Neural progenitor cell (in vitro differentiated cells): Measurements from ENCODE around the gene ENAH. TPM values are rescaled to one million over a fixed set of nuclear protein-coding genes. Genes with fewer than 3 reads are reported as not detected.

ENCODE experiments used
- DNase-seq: peaks from one replicate; pipeline ENCODE4 v3.0.0-alpha.2; 2016; ENCODE audit warnings: low spot score
- H2AFZ ChIP-seq: fragments of 200-600 bp; sonication (generic); replicated peaks from 2 replicates; pipeline ENCODE4 v1.6.1; 2016; ENCODE audit warnings: antibody characterized with exemption
- H3F3A ChIP-seq: fragments of 200-600 bp; sonication (generic); 2 replicates; pipeline ENCODE4 v1.6.1; 2016; ENCODE audit warnings: antibody characterized with exemption, low read depth
- H3K27ac ChIP-seq: fragments of 200-600 bp; sonication (generic); 2 replicates; pipeline ENCODE4 v1.5.1; 2016; ENCODE audit warnings: mild to moderate bottlenecking
- H3K27me3 ChIP-seq: fragments of 200-600 bp; sonication (generic); 2 replicates; pipeline ENCODE4 v1.6.1; 2016; ENCODE audit warnings: mild to moderate bottlenecking, moderate library complexity
- H3K36me3 ChIP-seq: fragments of 200-600 bp; sonication (generic); 2 replicates; pipeline ENCODE4 v1.5.1; 2016
- H3K4me1 ChIP-seq: fragments of 200-600 bp; sonication (generic); 2 replicates; pipeline ENCODE4 v1.6.1; 2016; ENCODE audit warnings: mixed run types
- H3K4me2 ChIP-seq: fragments of 200-600 bp; sonication (generic); 2 replicates; pipeline ENCODE4 v1.6.1; 2016
- H3K4me3 ChIP-seq: fragments of 200-600 bp; sonication (generic); 2 replicates; pipeline ENCODE4 v1.5.1; 2016
- H3K79me2 ChIP-seq: fragments of 200-600 bp; sonication (generic); 2 replicates; pipeline ENCODE4 v1.6.1; 2016; ENCODE audit warnings: low read depth
- H3K9ac ChIP-seq: fragments of 200-600 bp; sonication (generic); 2 replicates; pipeline ENCODE4 v1.6.1; 2016
- H3K9me3 ChIP-seq: fragments of 200-600 bp; sonication (generic); 2 replicates; pipeline ENCODE4 v1.5.1; 2016; ENCODE audit warnings: low read depth
- H4K20me1 ChIP-seq: fragments of 200-600 bp; sonication (generic); 2 replicates; pipeline ENCODE4 v1.6.1; 2016; ENCODE audit warnings: low read depth
- H3K27ac Mint-ChIP-seq: 3 replicates; pipeline ENCODE4 v1.8.0; 2021; ENCODE audit warnings: mixed read lengths
- H3K27me3 Mint-ChIP-seq: 2 replicates; pipeline ENCODE4 v1.8.0; 2022; ENCODE audit warnings: low read depth, mild to moderate bottlenecking, inconsistent platforms, moderate library complexity, mixed read lengths; ENCODE audit not compliant: insufficient read depth
- H3K36me3 Mint-ChIP-seq: 3 replicates; pipeline ENCODE4 v1.8.0; 2021; ENCODE audit warnings: mixed read lengths
- H3K4me1 Mint-ChIP-seq: 3 replicates; pipeline ENCODE4 v1.8.0; 2021; ENCODE audit warnings: mixed read lengths
- H3K4me3 Mint-ChIP-seq: 3 replicates; pipeline ENCODE4 v1.8.0; 2021; ENCODE audit warnings: mild to moderate bottlenecking, moderate library complexity, mixed read lengths
- H3K9me3 Mint-ChIP-seq: 3 replicates; pipeline ENCODE4 v1.8.0; 2020; ENCODE audit warnings: mixed read lengths
- CTCF ChIP-seq: fragments of 200-600 bp; sonication (generic); IDR thresholded peaks from 2 replicates; pipeline ENCODE4 v1.5.1; 2017; ENCODE audit warnings: antibody characterized with exemption, mild to moderate bottlenecking
- EZH2 ChIP-seq: fragments of 200-600 bp; sonication (generic); IDR thresholded peaks from 2 replicates; pipeline ENCODE4 v1.6.1; 2017; ENCODE audit warnings: antibody characterized with exemption, mild to moderate bottlenecking, moderate library complexity
- EZH2phosphoT487 ChIP-seq: fragments of 200-600 bp; sonication (generic); IDR thresholded peaks from 2 replicates; pipeline ENCODE4 v1.6.1; 2017; ENCODE audit warnings: antibody characterized with exemption
- total RNA-seq: library from RNA; depleted of rRNA; stranded (reverse); fragments of >200 nt; gene quantifications from 2 replicates; pipeline ENCODE4 v1.2.3, GENCODE V29; 2015; ENCODE audit warnings: low replicate concordance

The ENAH gene
- total RNA-seq, 1 donor from 2014 or later: 346 TPM

GRCh38 chr1:225469051-225469450, 183.9 kb downstream of the ENAH start:
- H3K4me3 Mint-ChIP-seq: peak overlapping the region; percentile 46
- Histone ChIP-seq H3K4me1 (peaks cover 19% of the 10 kb centered on the region), H3K36me3 (no peaks in the 10 kb centered on the region), H3K79me2 (no peaks in the 10 kb centered on the region), H3F3A (peaks cover 16% of the 10 kb centered on the region), H3K9ac (no peak overlapping the region), H3K4me2 (no peak overlapping the region), H4K20me1 (no peaks in the 10 kb centered on the region), H3K27ac (no peak overlapping the region), H3K4me3 (no peak overlapping the region), H2AFZ (no peak overlapping the region), H3K9me3 (no peaks in the 10 kb centered on the region), H3K27me3 (no peaks in the 10 kb centered on the region)
- peak overlapping the region; percentile 46 for H3K27ac Mint-ChIP-seq
- TF ChIP-seq EZH2phosphoT487 (no peak), EZH2 (no peak), CTCF (no peak)
- H3K36me3 Mint-ChIP-seq: no peaks in the 10 kb centered on the region
- DNase-seq: no peak
- H3K27me3 Mint-ChIP-seq: peaks cover 3% of the 10 kb centered on the region
- H3K9me3 Mint-ChIP-seq: no peaks in the 10 kb centered on the region
- H3K4me1 Mint-ChIP-seq: peaks cover 25% of the 10 kb centered on the region

GRCh38 chr1:225468270-225469020, 184.5 kb downstream of the ENAH start:
- DNase-seq: no peak
- Mint-ChIP-seq H3K27ac (peak overlapping the region; percentile 46), H3K27me3 (peaks cover 3% of the 10 kb centered on the region), H3K9me3 (no peaks in the 10 kb centered on the region), H3K4me1 (peaks cover 28% of the 10 kb centered on the region), H3K4me3 (no peak overlapping the region), H3K36me3 (no peaks in the 10 kb centered on the region)
- no peak overlapping the region for H3K9ac ChIP-seq
- no peaks in the 10 kb centered on the region for H4K20me1 ChIP-seq
- H3K27me3 ChIP-seq: no peaks in the 10 kb centered on the region
- no peak overlapping the region for H2AFZ ChIP-seq
- no peak overlapping the region for H3K27ac ChIP-seq
- peaks cover 19% of the 10 kb centered on the region for H3F3A ChIP-seq
- H3K4me3 ChIP-seq: no peak overlapping the region
- no peak overlapping the region for H3K4me2 ChIP-seq
- H3K4me1 ChIP-seq: peaks cover 25% of the 10 kb centered on the region
- H3K79me2 ChIP-seq: no peaks in the 10 kb centered on the region
- no peaks in the 10 kb centered on the region for H3K36me3 ChIP-seq
- no peaks in the 10 kb centered on the region for H3K9me3 ChIP-seq
- TF ChIP-seq EZH2phosphoT487 (no peak), CTCF (no peak), EZH2 (no peak)

GRCh38 chr1:225467193-225468020, 185.5 kb downstream of the ENAH start:
- H3K27me3 ChIP-seq: no peaks in the 10 kb centered on the region
- no peaks in the 10 kb centered on the region for H3K9me3 Mint-ChIP-seq
- no peak overlapping the region for H3K4me3 ChIP-seq
- TF ChIP-seq CTCF (no peak), EZH2 (no peak), EZH2phosphoT487 (no peak)
- H3K4me1 ChIP-seq: peaks cover 35% of the 10 kb centered on the region
- no peak for DNase-seq
- no peak overlapping the region for H3K9ac ChIP-seq
- no peak overlapping the region for H3K27ac ChIP-seq
- no peak overlapping the region for H3K4me3 Mint-ChIP-seq
- H2AFZ ChIP-seq: no peak overlapping the region
- no peaks in the 10 kb centered on the region for H3K36me3 ChIP-seq
- H3K9me3 ChIP-seq: no peaks in the 10 kb centered on the region
- H3K36me3 Mint-ChIP-seq: no peaks in the 10 kb centered on the region
- peaks cover 5% of the 10 kb centered on the region for H3K27me3 Mint-ChIP-seq
- no peak overlapping the region for H3K4me2 ChIP-seq
- peaks cover 19% of the 10 kb centered on the region for H3F3A ChIP-seq
- H3K4me1 Mint-ChIP-seq: peaks cover 35% of the 10 kb centered on the region
- no peaks in the 10 kb centered on the region for H4K20me1 ChIP-seq
- no peaks in the 10 kb centered on the region for H3K79me2 ChIP-seq
- H3K27ac Mint-ChIP-seq: no peak overlapping the region
